Measurements from ENCODE around the gene MMP24. TPM values are rescaled to one million over a fixed set of nuclear protein-coding genes. Genes with fewer than 3 reads are reported as not detected.

MMP24 gene
- total and polyA plus RNA-seq, 4 donors = 0.09 to 0.75 (median 0.42) TPM

DNA sequence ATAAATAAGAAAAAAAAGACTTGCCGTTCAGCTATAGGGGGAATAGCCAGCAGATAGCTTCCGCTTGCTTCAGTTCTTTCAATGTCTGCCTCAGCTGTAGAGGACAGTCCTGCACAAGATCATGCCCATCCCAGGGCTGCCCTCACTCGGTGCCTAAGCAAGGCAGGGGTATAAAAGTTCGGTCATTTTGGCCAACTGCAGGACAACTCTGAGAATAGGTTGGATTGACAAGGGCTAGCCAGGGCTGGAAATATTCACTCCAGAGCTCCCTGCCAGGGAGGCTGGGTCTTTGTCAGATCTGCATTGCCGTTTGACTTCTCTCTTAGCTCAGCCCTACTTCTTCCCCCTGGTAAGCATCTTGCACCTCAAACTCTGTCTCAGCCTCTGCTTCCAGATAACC lies 46.2 kb upstream of the MMP24 start:
- Histone ChIP-seq H3K27me3 (ENCODE audit: control insufficient read depth in 4 of 4, insufficient read depth in 4 of 4, low read length in 3 of 4) (no peaks in the 10 kb centered on the region), H3K4me1 (ENCODE audit: control insufficient read depth in 4 of 4, insufficient read depth in 4 of 4, low read length in 3 of 4) (peaks cover 1 to 13% (median 6%) of the 10 kb centered on the region in 4 donors), H3K9ac (ENCODE audit: low read depth in 1 of 2, low read length in 2 of 2) (no peak overlapping the region), H3K36me3 (ENCODE audit: control insufficient read depth in 4 of 4, insufficient read depth in 3 of 4, low read depth in 1 of 4, low read length in 3 of 4) (no peaks in the 10 kb centered on the region), H3K4me3 (ENCODE audit: low read depth in 1 of 3, low read length in 3 of 3) (no peak overlapping the region), H3K27ac (ENCODE audit: low read depth in 1 of 2, low read length in 2 of 2) (peak overlapping the region; percentile 41 to 56), H3K9me3 (ENCODE audit: control insufficient read depth in 4 of 4, low read length in 3 of 4) (no peaks in the 10 kb centered on the region)
- TF ChIP-seq, protein P1, sequence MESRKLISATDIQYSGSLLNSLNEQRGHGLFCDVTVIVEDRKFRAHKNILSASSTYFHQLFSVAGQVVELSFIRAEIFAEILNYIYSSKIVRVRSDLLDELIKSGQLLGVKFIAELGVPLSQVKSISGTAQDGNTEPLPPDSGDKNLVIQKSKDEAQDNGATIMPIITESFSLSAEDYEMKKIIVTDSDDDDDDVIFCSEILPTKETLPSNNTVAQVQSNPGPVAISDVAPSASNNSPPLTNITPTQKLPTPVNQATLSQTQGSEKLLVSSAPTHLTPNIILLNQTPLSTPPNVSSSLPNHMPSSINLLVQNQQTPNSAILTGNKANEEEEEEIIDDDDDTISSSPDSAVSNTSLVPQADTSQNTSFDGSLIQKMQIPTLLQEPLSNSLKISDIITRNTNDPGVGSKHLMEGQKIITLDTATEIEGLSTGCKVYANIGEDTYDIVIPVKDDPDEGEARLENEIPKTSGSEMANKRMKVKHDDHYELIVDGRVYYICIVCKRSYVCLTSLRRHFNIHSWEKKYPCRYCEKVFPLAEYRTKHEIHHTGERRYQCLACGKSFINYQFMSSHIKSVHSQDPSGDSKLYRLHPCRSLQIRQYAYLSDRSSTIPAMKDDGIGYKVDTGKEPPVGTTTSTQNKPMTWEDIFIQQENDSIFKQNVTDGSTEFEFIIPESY (IDR thresholded peaks at IDR 0.05) = no peak
- no peak for TF ChIP-seq FOXA1 (IDR thresholded peaks at IDR 0.05)
- TF ChIP-seq TAF1 (conservative IDR thresholded peaks at IDR 0.05) = no peak
- no peak for TF ChIP-seq GABPA (IDR thresholded peaks at IDR 0.05 in 1 of 2, conservative IDR thresholded peaks at IDR 0.05 in 1 of 2)
- TF ChIP-seq, protein P2, sequence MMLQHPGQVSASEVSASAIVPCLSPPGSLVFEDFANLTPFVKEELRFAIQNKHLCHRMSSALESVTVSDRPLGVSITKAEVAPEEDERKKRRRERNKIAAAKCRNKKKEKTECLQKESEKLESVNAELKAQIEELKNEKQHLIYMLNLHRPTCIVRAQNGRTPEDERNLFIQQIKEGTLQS (IDR thresholded peaks at IDR 0.05) = no peak
- TF ChIP-seq SP1 (IDR thresholded peaks at IDR 0.05) = no peak
- no peak for TF ChIP-seq HNF4G (IDR thresholded peaks at IDR 0.05)
- TF ChIP-seq, protein P3, sequence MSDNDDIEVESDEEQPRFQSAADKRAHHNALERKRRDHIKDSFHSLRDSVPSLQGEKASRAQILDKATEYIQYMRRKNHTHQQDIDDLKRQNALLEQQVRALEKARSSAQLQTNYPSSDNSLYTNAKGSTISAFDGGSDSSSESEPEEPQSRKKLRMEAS (IDR thresholded peaks at IDR 0.05) = no peak
- TF ChIP-seq RXRA (IDR thresholded peaks at IDR 0.05) = no peak
- no peak for TF ChIP-seq HNF4A (conservative IDR thresholded peaks at IDR 0.05)
- no peak for TF ChIP-seq JUND (IDR thresholded peaks at IDR 0.05)
- TF ChIP-seq, protein P4, sequence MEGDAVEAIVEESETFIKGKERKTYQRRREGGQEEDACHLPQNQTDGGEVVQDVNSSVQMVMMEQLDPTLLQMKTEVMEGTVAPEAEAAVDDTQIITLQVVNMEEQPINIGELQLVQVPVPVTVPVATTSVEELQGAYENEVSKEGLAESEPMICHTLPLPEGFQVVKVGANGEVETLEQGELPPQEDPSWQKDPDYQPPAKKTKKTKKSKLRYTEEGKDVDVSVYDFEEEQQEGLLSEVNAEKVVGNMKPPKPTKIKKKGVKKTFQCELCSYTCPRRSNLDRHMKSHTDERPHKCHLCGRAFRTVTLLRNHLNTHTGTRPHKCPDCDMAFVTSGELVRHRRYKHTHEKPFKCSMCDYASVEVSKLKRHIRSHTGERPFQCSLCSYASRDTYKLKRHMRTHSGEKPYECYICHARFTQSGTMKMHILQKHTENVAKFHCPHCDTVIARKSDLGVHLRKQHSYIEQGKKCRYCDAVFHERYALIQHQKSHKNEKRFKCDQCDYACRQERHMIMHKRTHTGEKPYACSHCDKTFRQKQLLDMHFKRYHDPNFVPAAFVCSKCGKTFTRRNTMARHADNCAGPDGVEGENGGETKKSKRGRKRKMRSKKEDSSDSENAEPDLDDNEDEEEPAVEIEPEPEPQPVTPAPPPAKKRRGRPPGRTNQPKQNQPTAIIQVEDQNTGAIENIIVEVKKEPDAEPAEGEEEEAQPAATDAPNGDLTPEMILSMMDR (IDR thresholded peaks at IDR 0.05; ENCODE audit: low read depth, low read length, missing input control) = no peak
- no peak for TF ChIP-seq FOXA2 (IDR thresholded peaks at IDR 0.05)
- TF ChIP-seq, protein P5, sequence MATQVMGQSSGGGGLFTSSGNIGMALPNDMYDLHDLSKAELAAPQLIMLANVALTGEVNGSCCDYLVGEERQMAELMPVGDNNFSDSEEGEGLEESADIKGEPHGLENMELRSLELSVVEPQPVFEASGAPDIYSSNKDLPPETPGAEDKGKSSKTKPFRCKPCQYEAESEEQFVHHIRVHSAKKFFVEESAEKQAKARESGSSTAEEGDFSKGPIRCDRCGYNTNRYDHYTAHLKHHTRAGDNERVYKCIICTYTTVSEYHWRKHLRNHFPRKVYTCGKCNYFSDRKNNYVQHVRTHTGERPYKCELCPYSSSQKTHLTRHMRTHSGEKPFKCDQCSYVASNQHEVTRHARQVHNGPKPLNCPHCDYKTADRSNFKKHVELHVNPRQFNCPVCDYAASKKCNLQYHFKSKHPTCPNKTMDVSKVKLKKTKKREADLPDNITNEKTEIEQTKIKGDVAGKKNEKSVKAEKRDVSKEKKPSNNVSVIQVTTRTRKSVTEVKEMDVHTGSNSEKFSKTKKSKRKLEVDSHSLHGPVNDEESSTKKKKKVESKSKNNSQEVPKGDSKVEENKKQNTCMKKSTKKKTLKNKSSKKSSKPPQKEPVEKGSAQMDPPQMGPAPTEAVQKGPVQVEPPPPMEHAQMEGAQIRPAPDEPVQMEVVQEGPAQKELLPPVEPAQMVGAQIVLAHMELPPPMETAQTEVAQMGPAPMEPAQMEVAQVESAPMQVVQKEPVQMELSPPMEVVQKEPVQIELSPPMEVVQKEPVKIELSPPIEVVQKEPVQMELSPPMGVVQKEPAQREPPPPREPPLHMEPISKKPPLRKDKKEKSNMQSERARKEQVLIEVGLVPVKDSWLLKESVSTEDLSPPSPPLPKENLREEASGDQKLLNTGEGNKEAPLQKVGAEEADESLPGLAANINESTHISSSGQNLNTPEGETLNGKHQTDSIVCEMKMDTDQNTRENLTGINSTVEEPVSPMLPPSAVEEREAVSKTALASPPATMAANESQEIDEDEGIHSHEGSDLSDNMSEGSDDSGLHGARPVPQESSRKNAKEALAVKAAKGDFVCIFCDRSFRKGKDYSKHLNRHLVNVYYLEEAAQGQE (IDR thresholded peaks at IDR 0.05) = no peak
- TF ChIP-seq YY1 (IDR thresholded peaks at IDR 0.05) = no peak
- TF ChIP-seq EGR1 (IDR thresholded peaks at IDR 0.05; ENCODE audit: low read depth in 2 of 2) = no peak
- no peak for TF ChIP-seq RAD21 (IDR thresholded peaks at IDR 0.05)
- no peak for TF ChIP-seq NR2F2 (IDR thresholded peaks at IDR 0.05)
- 55% methylated on average over 5 of the region's 5 CpGs for WGBS
- no peak for DNase-seq (ENCODE audit: low spot score)

Measured in liver (tissue), 9 donors.